Lower leg skin (tissue), 3 donors: ENCODE results near the gene BTN3A1.

ENCODE experiments used
- POLR2A ChIP-seq, 2 donors: fragments of 450-650 bp; IDR thresholded peaks; one replicate each; pipeline ENCODE4 v1.6.1; 2016 to 2017; ENCODE audit warnings: antibody characterized with exemption in 2 of 2, mild to moderate bottlenecking in 1 of 2, moderate library complexity in 1 of 2
- TF ChIP-seq, protein P1 (sequence below), 3 donors: fragments of 450-650 bp; IDR thresholded peaks; one replicate each; pipeline ENCODE4 v1.5.1; 2016; ENCODE audit warnings: antibody characterized with exemption in 3 of 3, mild to moderate bottlenecking in 3 of 3, moderate library complexity in 2 of 3

DNA sequence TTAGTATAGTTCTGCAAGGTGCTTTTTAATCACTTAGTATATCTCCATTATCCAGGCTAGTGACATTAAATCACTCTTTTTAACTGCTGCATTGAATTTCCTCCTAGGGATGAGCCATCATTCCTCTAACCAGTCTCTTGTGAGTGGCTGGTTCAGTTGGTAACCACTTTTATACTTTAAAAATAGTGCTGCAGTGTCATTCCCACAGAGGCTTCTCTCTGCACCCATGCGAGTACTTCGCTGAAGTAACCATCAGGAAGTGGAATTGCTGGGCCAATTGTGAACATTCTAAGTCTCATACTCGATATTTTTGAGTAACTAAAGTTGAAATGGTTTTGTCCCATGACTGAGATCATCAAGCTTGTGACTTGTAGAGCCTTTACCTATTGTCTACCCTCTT is 35.0 kb upstream of the BTN3A1 start:
- TF ChIP-seq POLR2A (IDR thresholded peaks at IDR 0.05): no peak
- TF ChIP-seq, protein P1, sequence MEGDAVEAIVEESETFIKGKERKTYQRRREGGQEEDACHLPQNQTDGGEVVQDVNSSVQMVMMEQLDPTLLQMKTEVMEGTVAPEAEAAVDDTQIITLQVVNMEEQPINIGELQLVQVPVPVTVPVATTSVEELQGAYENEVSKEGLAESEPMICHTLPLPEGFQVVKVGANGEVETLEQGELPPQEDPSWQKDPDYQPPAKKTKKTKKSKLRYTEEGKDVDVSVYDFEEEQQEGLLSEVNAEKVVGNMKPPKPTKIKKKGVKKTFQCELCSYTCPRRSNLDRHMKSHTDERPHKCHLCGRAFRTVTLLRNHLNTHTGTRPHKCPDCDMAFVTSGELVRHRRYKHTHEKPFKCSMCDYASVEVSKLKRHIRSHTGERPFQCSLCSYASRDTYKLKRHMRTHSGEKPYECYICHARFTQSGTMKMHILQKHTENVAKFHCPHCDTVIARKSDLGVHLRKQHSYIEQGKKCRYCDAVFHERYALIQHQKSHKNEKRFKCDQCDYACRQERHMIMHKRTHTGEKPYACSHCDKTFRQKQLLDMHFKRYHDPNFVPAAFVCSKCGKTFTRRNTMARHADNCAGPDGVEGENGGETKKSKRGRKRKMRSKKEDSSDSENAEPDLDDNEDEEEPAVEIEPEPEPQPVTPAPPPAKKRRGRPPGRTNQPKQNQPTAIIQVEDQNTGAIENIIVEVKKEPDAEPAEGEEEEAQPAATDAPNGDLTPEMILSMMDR (IDR thresholded peaks at IDR 0.05): no peak
